ENCODE data around the gene ZNF524.

DNA sequence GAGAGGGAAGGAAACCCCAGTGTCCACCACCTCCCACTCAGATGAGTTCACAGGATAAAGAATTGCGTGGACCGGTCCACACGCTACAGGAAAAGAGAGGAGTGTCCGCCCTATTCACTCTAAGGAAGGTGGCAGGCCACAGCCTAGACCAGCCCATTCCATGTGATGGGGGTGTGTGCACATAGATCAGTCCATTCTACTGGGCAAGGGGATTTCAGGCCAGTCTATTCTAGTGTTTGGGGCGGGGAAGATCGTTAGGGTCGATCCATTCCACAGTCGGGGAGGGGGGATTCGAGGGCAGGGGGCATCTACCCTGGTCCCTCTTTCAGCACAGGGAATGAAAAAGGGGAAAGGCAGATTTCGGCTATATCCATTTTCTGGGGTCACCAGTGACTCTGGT lies 8.5 kb upstream of the ZNF524 start:
- no peak for TF ChIP-seq CTCF (IDR thresholded peaks at IDR 0.05)
- TF ChIP-seq, protein P1, sequence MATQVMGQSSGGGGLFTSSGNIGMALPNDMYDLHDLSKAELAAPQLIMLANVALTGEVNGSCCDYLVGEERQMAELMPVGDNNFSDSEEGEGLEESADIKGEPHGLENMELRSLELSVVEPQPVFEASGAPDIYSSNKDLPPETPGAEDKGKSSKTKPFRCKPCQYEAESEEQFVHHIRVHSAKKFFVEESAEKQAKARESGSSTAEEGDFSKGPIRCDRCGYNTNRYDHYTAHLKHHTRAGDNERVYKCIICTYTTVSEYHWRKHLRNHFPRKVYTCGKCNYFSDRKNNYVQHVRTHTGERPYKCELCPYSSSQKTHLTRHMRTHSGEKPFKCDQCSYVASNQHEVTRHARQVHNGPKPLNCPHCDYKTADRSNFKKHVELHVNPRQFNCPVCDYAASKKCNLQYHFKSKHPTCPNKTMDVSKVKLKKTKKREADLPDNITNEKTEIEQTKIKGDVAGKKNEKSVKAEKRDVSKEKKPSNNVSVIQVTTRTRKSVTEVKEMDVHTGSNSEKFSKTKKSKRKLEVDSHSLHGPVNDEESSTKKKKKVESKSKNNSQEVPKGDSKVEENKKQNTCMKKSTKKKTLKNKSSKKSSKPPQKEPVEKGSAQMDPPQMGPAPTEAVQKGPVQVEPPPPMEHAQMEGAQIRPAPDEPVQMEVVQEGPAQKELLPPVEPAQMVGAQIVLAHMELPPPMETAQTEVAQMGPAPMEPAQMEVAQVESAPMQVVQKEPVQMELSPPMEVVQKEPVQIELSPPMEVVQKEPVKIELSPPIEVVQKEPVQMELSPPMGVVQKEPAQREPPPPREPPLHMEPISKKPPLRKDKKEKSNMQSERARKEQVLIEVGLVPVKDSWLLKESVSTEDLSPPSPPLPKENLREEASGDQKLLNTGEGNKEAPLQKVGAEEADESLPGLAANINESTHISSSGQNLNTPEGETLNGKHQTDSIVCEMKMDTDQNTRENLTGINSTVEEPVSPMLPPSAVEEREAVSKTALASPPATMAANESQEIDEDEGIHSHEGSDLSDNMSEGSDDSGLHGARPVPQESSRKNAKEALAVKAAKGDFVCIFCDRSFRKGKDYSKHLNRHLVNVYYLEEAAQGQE (IDR thresholded peaks at IDR 0.05; ENCODE audit: insufficient read depth in 1 of 2, low read depth in 2 of 2, low read length in 1 of 2), result no peak

All from Panc1 (cell line).